H1 (cell line): ENCODE data around the gene CPM. TPM values are rescaled to one million over a fixed set of nuclear protein-coding genes. Genes with fewer than 3 reads are reported as not detected.

Source experiments
- CHD1 ChIP-seq: IDR thresholded peaks from 2 replicates; pipeline ENCODE4 v1.6.1; 2012; ENCODE audit warnings: low read depth, low read length, improper control_type of control experiment
- PHF8 ChIP-seq: fragments of 200-600 bp; sonication (generic); conservative IDR thresholded peaks from 2 replicates; pipeline ENCODE4 v1.7.1; 2012; ENCODE audit warnings: low read depth, mild to moderate bottlenecking, inconsistent platforms, low read length, moderate library complexity
- polyA plus RNA-seq, 7 experiments: library from polyadenylated mRNA; depleted of rRNA in 3 of 7; stranded (reverse) in 5 of 7; unstranded in 2 of 7; fragments of >200 nt in 5 of 7; fragments of 200-250 nt in 2 of 7; gene quantifications; 1 replicate in 5 of 7; 2 replicates in 1 of 7; 4 replicates in 1 of 7; pipeline versions ENCODE4 v1.2.1 to v1.2.3, GENCODE V29; 2011 to 2013; ENCODE audit warnings: missing spikeins in 2 of 7, mixed read lengths in 2 of 7
- total RNA-seq: library from RNA; stranded (reverse); fragmentation: NEBNext Ultra II Directional; extraction: Animal tissue kit (Norgen Biotek cat#: 25700); gene quantifications from 2 replicates; pipeline ENCODE4 v1.2.1, GENCODE V29; 2021
- TF ChIP-seq, protein P1 (sequence below): IDR thresholded peaks from 2 replicates; pipeline ENCODE4 v1.6.1; 2012; ENCODE audit warnings: low read length, inconsistent platforms

CPM gene
- total and polyA plus RNA-seq, 2 of the 8 experiments (the other 6 are each of a cell fraction or from before 2014, with no cell fraction given) = 0.33 to 3.1 TPM

- TF ChIP-seq CHD1 (no peak), PHF8 (no peak)
- TF ChIP-seq, protein P1, sequence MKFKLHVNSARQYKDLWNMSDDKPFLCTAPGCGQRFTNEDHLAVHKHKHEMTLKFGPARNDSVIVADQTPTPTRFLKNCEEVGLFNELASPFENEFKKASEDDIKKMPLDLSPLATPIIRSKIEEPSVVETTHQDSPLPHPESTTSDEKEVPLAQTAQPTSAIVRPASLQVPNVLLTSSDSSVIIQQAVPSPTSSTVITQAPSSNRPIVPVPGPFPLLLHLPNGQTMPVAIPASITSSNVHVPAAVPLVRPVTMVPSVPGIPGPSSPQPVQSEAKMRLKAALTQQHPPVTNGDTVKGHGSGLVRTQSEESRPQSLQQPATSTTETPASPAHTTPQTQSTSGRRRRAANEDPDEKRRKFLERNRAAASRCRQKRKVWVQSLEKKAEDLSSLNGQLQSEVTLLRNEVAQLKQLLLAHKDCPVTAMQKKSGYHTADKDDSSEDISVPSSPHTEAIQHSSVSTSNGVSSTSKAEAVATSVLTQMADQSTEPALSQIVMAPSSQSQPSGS = no peak
These were observed 128.0 kb downstream of the CPM start (continued) for GRCh38 chr12:68804657-68805591.
